Choroid plexus epithelial cell (primary cell): ENCODE measurements around the gene CHMP4A.

Source experiments
- DNase-seq: peaks from one replicate; pipeline ENCODE4 v3.0.0-alpha.2; 2010; ENCODE audit warnings: low read depth
- H3K4me3 ChIP-seq: 2 replicates; pipeline ENCODE4 v1.5.1; 2011; ENCODE audit warnings: low read depth, mild to moderate bottlenecking, control low read depth, low read length, moderate library complexity
- CTCF ChIP-seq: conservative IDR thresholded peaks from 2 replicates; pipeline ENCODE4 v1.5.1; 2011; ENCODE audit warnings: low read depth, mild to moderate bottlenecking, control low read depth, inconsistent platforms, low read length, moderate library complexity

Gene CHMP4A

DNA sequence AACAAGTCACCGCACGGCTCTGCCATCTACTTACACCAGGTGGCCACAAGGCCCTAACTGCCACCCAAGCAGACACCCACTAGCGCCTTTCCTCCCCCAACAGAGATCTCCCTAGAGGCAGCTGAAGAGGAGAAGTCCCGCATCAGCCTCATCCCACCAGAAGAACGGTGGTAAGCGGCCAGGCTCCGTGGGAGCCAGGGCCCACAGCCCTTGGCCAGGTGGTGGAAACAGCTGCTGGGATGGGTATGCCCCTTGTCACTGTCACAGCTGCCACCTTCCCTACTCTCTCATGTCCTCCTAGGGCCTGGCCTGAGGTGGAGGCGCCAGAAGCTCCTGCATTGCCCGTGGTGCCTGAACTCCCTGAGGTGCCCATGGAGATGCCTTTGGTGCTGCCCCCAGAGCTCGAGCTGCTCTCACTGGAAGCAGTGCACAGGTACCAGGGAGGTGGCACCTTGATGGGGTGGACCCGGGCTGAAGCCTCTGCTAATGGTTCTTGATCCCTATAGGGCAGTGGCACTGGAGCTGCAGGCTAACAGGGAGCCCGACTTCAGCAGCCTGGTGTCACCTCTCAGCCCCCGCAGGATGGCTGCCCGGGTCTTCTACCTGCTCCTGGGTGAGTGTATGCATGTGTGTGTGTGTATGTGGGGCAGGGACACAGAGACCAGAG, 33.9 kb downstream of the CHMP4A start:
- TF ChIP-seq CTCF = no peak
- no peak for DNase-seq

GRCh38 chr14:24178399-24179178, 34.7 kb downstream of the CHMP4A start:
- TF ChIP-seq CTCF = no peak
- DNase-seq = no peak
- no peak overlapping the region for H3K4me3 ChIP-seq

More for the DNA sequence above, 33.9 kb downstream of the CHMP4A start:
- H3K4me3 ChIP-seq = no peak overlapping the region

DNA sequence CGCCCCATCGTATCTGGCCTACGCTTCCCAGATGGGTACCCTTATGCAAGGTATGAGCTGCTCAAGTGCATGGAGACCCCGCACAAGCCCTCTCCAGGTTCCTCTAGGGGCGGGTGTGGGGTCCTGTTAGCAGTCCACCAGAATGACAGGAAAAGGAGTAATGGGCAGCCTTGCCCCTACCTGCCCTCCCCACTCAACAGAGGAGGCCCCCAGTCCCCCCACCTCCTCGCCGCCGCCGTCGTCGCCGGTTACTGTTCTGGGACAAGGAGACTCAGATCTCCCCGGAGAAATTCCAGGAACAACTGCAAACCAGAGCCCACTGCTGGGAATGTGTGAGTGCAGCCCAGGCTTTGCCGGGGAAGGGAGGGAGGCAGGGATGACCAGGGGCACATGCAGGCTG, 35.4 kb downstream of the CHMP4A start:
- TF ChIP-seq CTCF = no peak
- H3K4me3 ChIP-seq = no peak overlapping the region
- DNase-seq = no peak

DNA sequence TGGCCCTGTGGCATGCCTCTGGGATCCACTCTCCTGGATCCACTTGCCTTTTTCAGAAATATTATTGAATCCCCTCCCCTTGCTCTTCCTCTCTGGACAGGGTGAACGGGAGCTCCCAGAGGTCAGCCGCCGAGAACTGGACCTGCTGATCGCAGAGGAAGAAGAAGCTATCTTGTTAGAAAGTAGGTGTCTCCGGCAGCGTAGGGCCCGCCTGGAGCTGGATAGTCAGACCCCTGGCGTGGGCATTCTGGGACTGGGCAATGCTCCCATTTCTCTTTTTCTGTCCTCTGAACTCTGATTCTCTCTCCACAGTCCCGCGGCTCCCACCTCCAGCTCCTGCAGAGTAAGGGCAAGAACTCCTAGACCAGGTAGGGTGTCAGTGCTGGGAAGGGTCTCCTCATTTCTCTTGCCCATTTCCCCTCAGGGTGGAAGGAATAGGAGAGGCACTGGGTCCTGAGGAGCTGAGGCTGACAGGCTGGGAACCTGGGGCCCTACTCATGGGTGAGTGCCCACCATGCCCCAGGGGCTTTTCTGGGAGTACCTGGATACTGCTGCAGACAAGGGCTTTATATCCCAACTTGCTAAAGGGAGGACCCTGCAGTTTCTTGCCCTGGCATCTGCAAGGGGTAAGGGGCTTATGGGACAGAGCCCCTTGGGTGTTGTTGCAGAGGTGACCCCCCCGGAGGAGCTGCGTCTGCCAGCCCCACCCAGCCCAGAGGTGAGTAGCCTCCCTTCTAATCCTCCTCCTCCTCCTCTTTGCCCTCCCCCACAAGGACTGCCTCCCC, 36.1 kb downstream of the CHMP4A start:
- no peak for TF ChIP-seq CTCF
- no peak overlapping the region for H3K4me3 ChIP-seq
- DNase-seq = no peak

DNA sequence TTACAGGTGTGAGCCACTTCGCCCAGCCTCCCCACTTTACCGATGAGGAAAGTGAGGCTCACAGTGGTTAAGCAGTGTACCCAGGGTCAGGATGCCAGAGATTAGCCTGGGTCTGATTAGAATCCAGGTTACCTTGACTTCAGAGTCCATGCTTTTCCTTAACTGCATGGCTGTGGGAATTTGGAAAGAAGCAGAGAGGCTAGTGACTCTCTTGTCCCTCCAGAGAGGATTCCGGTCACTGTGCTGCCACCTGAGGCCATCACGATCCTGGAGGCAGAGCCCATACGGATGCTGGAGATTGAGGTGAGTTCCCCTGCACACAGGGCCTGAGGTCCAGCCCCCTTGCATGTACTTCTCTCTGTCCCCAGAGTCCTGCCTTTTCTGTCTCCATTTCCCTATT, 36.7 kb downstream of the CHMP4A start:
- TF ChIP-seq CTCF = no peak
- DNase-seq = no peak

DNA sequence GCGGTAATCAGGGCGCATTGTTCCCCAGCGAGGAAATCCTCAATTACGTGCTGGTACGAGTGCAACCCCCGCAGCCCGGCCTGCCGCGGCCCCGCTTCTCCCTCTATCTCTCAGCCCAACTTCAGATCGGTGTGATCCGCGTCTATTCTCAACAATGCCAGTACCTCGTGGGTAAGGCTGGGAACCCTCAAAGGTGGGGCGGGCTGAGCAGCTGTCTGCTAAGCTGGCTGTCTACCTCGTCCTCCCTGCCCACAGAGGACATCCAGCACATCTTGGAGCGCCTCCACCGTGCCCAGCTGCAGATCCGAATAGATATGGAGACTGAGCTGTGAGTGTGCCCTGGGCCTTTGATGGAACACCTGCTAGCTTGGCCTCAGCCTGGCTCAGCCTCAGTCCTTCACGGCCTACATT, 40.4 kb downstream of the CHMP4A start:
- no peak for DNase-seq
- no peak for TF ChIP-seq CTCF
- peak overlapping the region; percentile 73 for H3K4me3 ChIP-seq

More for the DNA sequence above, 36.7 kb downstream of the CHMP4A start:
- H3K4me3 ChIP-seq = no peak overlapping the region
